Gastrocnemius medialis (tissue), 4 donors: ENCODE results near the gene SSNA1. TPM values are rescaled to one million over a fixed set of nuclear protein-coding genes. Genes with fewer than 3 reads are reported as not detected.

ENCODE experiments used
- ATAC-seq, 2 donors: fragments of 150-250 bp; one replicate each; pipeline ENCODE4 v1.9.1; 2016
- DNase-seq, 2 donors: peaks; one replicate each; pipeline ENCODE4 v3.0.0-alpha.2; 2019
- H3K27ac ChIP-seq, 4 donors: fragments of 200-600 bp; sonication (generic); 1 replicate in 1 of 4; 2 replicates in 3 of 4; pipeline ENCODE4 v1.5.1; 2016 to 2018; ENCODE audit warnings: mild to moderate bottlenecking in 2 of 4, moderate library complexity in 1 of 4
- H3K27me3 ChIP-seq, 3 donors: fragments of 200-600 bp; sonication (generic) in 2 of 3; 1 replicate in 1 of 3; 2 replicates in 2 of 3; pipeline versions ENCODE4 v1.5.1 to v1.6.0; 2016 to 2019; ENCODE audit warnings: mild to moderate bottlenecking in 1 of 3, moderate library complexity in 1 of 3
- H3K36me3 ChIP-seq, 2 donors: fragments of 200-600 bp; sonication (generic) in 1 of 2; one replicate each; pipeline ENCODE4 v1.5.1; 2017 to 2018
- H3K4me1 ChIP-seq, 2 donors: fragments of 200-600 bp; sonication (generic) in 1 of 2; one replicate each; pipeline ENCODE4 v1.5.1; 2016 to 2017; ENCODE audit warnings: mild to moderate bottlenecking in 2 of 2
- H3K4me3 ChIP-seq, 4 donors: fragments of 200-600 bp; sonication (generic) in 3 of 4; 1 replicate in 1 of 4; 2 replicates in 3 of 4; pipeline ENCODE4 v1.5.1; 2016 to 2019; ENCODE audit warnings: mild to moderate bottlenecking in 2 of 4
- H3K9me3 ChIP-seq, 3 donors: fragments of 200-600 bp; sonication (generic) in 2 of 3; 1 replicate in 1 of 3; 2 replicates in 2 of 3; pipeline ENCODE4 v1.5.1; 2016 to 2019
- CTCF ChIP-seq, 5 experiments: fragments of 450-650 bp in 3 of 5; fragments of 200-600 bp in 2 of 5; sonication (generic) in 2 of 5; IDR thresholded peaks in 4 of 5; conservative IDR thresholded peaks in 1 of 5; 1 replicate in 4 of 5; 2 replicates in 1 of 5; pipeline ENCODE4 v1.5.1; 2016 to 2019; ENCODE audit warnings: antibody characterized with exemption in 5 of 5, mild to moderate bottlenecking in 3 of 5, moderate library complexity in 3 of 5
- POLR2A ChIP-seq, 2 donors: fragments of 450-650 bp; IDR thresholded peaks; one replicate each; pipeline ENCODE4 v1.6.1; 2017; ENCODE audit warnings: antibody characterized with exemption in 2 of 2, mild to moderate bottlenecking in 2 of 2, moderate library complexity in 2 of 2
- in situ Hi-C, 4 donors: fragments of 200-750 bp; cut with MboI; loops; one replicate each; pipeline versions ENCODE4 v1.15.0 to v1.8.0; 2017; ENCODE audit warnings: low sequenced_read_pairs in 4 of 4
- intact Hi-C: fragments of 100-400 bp; cut with DNase I; formaldehyde crosslinking; loops from one replicate; pipeline ENCODE4 v1.15.1; 2023; ENCODE audit warnings: low total_unique reads
- total RNA-seq, 4 donors: library from RNA; depleted of rRNA; stranded (reverse); fragments of >200 nt; gene quantifications; one replicate each; pipeline versions ENCODE4 v1.1.0 to v1.2.3, GENCODE V29; 2016

SSNA1 gene
- total RNA-seq, 4 donors from 2014 or later: 73.3 to 164 (median 94.4) TPM

- Histone ChIP-seq H3K27me3 (peaks cover 28 to 49% (median 31%) of the 10 kb centered on the region in 3 donors), H3K4me3 (no peak overlapping the region), H3K4me1 (peaks cover 3% of the 10 kb centered on the region in 2 donors), H3K36me3 (no peaks in the 10 kb centered on the region), H3K27ac (no peak overlapping the region), H3K9me3 (no peaks in the 10 kb centered on the region)
- TF ChIP-seq POLR2A (IDR thresholded peaks at IDR 0.05): no peak
- TF ChIP-seq CTCF (IDR thresholded peaks at IDR 0.05 in 4 of 5, conservative IDR thresholded peaks at IDR 0.05 in 1 of 5): no peak
- DNase-seq (no peak), ATAC-seq (no peak)
- intact Hi-C loops (no loop called here), in situ Hi-C loops (loop anchor here in 1 of 4 donors (10.0 kb wide), 1 partner anchor 104 kb away; no protein-coding TSS in a partner anchor)
These were observed 40.8 kb downstream of the SSNA1 start for GRCh38 chr9:137228968-137229896.

GRCh38 chr9:137229903-137230704 is 41.6 kb downstream of the SSNA1 start:
- no peaks in the 10 kb centered on the region for H3K36me3 ChIP-seq
- no peaks in the 10 kb centered on the region for H3K4me1 ChIP-seq
- no peak overlapping the region for H3K4me3 ChIP-seq
- TF ChIP-seq CTCF (IDR thresholded peaks at IDR 0.05 in 4 of 5, conservative IDR thresholded peaks at IDR 0.05 in 1 of 5) (no peak), POLR2A (IDR thresholded peaks at IDR 0.05) (no peak)
- in situ Hi-C loops (loop anchor here in 3 of 4 donors (10.0 kb wide), 2 partner anchors 105 to 115 kb away; partner anchors contain the start of gene DPP7 (in 2 of the 3)), intact Hi-C loops (loop anchor here (10.0 kb wide), 1 partner anchor 445 kb away; no protein-coding TSS in a partner anchor)
- no peak overlapping the region for H3K27ac ChIP-seq
- ATAC-seq (no peak), DNase-seq (no peak)
- no peaks in the 10 kb centered on the region for H3K9me3 ChIP-seq
- H3K27me3 ChIP-seq: peaks cover 28 to 55% (median 31%) of the 10 kb centered on the region in 3 donors

GRCh38 chr9:137230705-137231371 is 42.4 kb downstream of the SSNA1 start, which contains the start of gene SLC34A3:
SLC34A3 (plus strand) TSS chr9:137230901; CDS start chr9:137231703, 802 bp downstream.
- intact Hi-C loops: loop anchor here (10.0 kb wide), 1 partner anchor 446 kb away; no protein-coding TSS in a partner anchor
- peaks cover under 1 to 5% of the 10 kb centered on the region in 2 donors for H3K4me1 ChIP-seq
- peaks cover 28 to 55% (median 31%) of the 10 kb centered on the region in 3 donors for H3K27me3 ChIP-seq
- no peaks in the 10 kb centered on the region for H3K36me3 ChIP-seq
- TF ChIP-seq POLR2A (IDR thresholded peaks at IDR 0.05) (no peak), CTCF (IDR thresholded peaks at IDR 0.05 in 4 of 5, conservative IDR thresholded peaks at IDR 0.05 in 1 of 5) (no peak)
- DNase-seq (no peak), ATAC-seq (no peak)
- H3K27ac ChIP-seq: no peak within 1 kb of the TSS
- in situ Hi-C loops: loop anchor here in 2 of 4 donors (10.0 kb wide), 1 partner anchor 116 kb away; the partner anchor contains the start of gene DPP7 (in 2 of the 2)
- H3K9me3 ChIP-seq: no peaks in the 10 kb centered on the region
- H3K4me3 ChIP-seq: no peak within 1 kb of the TSS
